Heart left ventricle (tissue), 16 donors: ENCODE measurements around the gene BNIP1. TPM values are rescaled to one million over a fixed set of nuclear protein-coding genes. Genes with fewer than 3 reads are reported as not detected.

Source experiments
- ATAC-seq, 4 donors: fragments of 200-7000 bp; cut with Tn5 transposase; one replicate each; pipeline ENCODE4 v1.9.1; 2020 to 2022; ENCODE audit warnings: moderate library complexity in 4 of 4, mild to moderate bottlenecking in 3 of 4, moderate number of reproducible peaks in 1 of 4
- DNase-seq, 5 donors: peaks; one replicate each; pipeline ENCODE4 v3.0.0-alpha.2; 2020
- H3K27ac ChIP-seq, 12 donors: fragments of 200-600 bp; sonication (generic) in 4 of 12; one replicate each; pipeline versions ENCODE4 v1.5.0 to v1.8.0; 2016 to 2022; ENCODE audit warnings: mild to moderate bottlenecking in 2 of 12
- H3K27me3 ChIP-seq, 9 donors: fragments of 200-600 bp; sonication (generic) in 2 of 9; one replicate each; pipeline versions ENCODE4 v1.5.1 to v1.8.0; 2016 to 2022; ENCODE audit warnings: mild to moderate bottlenecking in 3 of 9
- H3K36me3 ChIP-seq, 9 donors: fragments of 200-600 bp; sonication (generic) in 2 of 9; one replicate each; pipeline versions ENCODE4 v1.5.0 to v1.8.0; 2018 to 2022; ENCODE audit warnings: mild to moderate bottlenecking in 2 of 9
- H3K4me1 ChIP-seq, 12 donors: fragments of 200-600 bp; sonication (generic) in 4 of 12; one replicate each; pipeline versions ENCODE4 v1.5.0 to v1.8.0; 2016 to 2022; ENCODE audit warnings: mild to moderate bottlenecking in 3 of 12
- H3K4me3 ChIP-seq, 12 donors: fragments of 200-600 bp; sonication (generic) in 4 of 12; one replicate each; pipeline versions ENCODE4 v1.5.0 to v1.8.0; 2017 to 2022; ENCODE audit warnings: mild to moderate bottlenecking in 9 of 12, moderate library complexity in 4 of 12
- H3K9me3 ChIP-seq, 12 donors: fragments of 200-600 bp; sonication (generic) in 4 of 12; one replicate each; pipeline versions ENCODE4 v1.5.0 to v1.8.0; 2016 to 2022; ENCODE audit warnings: mild to moderate bottlenecking in 1 of 12
- POLR2A ChIP-seq, 2 donors: fragments of 450-650 bp; IDR thresholded peaks; one replicate each; pipeline ENCODE4 v1.6.1; 2017; ENCODE audit warnings: antibody characterized with exemption in 2 of 2, mild to moderate bottlenecking in 2 of 2, moderate library complexity in 2 of 2
- whole genome bisulfite sequencing, 4 donors: extraction: QIAGEN DNeasy Blood & Tissue Kit in 2 of 4; methylation state at CpG; one replicate each; pipeline versions ENCODE4 v1.1.5 to v1.1.7; 2013 to 2018; 5-methylcytosine and 5-hydroxymethylcytosine counted together
- intact Hi-C, 10 donors: fragments of 100-400 bp; cut with DNase I; formaldehyde crosslinking; loops; one replicate each; pipeline versions ENCODE4 v1.11.1 to v1.14.2; 2022
- polyA plus RNA-seq, 2 donors: library from polyadenylated mRNA; stranded (reverse); fragments of 200-250 nt; gene quantifications; one replicate each; pipeline ENCODE4 v1.2.3, GENCODE V29; 2013
- total RNA-seq, 9 donors: library from RNA; depleted of rRNA in 2 of 9; stranded (reverse); fragments of >200 nt in 2 of 9; fragmentation: NEBNext Ultra II Directional in 3 of 9; extraction: Animal tissue kit (Norgen Biotek cat#: 25700) in 3 of 9; gene quantifications; one replicate each; pipeline versions ENCODE4 v1.1.0 to v1.2.4, GENCODE V29; 2016 to 2023
- TF ChIP-seq, protein P1 (sequence below), 12 donors: fragments of 200-600 bp; sonication (generic) in 4 of 12; IDR thresholded peaks; one replicate each; pipeline versions ENCODE4 v1.5.0 to v1.8.0; 2018 to 2022; ENCODE audit warnings: antibody characterized with exemption in 12 of 12, mild to moderate bottlenecking in 5 of 12
- donor health status: ischemic (EF 13 %, LVEDD 7.1; RV severe dilation, severe dysfunction).
- donor health status: healthy with polysubstance abuse.
- donor health status: DM: no; HTN: yes; CAD: no.
- donor health status: DM: no; HTN: no; CAD: no.
- donor health status: ischemic (EF 25% LVEDD 6.9; RV normal size, moderate dysfunction).
- donor health status: ischemic (EF 25% LVEDD 5.7; RV mildly dilated, moderate dysfunction).
- donor health status: healthy.
- donor health status: DM: yes; HTN: yes; CAD: no.
- donor health status: ischemic (EF 35%, LVEDD 5.7; RV mildly dilated, moderate dysfunction).
- donor health status: nonischemic (EF 11% LVEDD 7.7; RV severe dilation, severe dysfunction).
- donor health status: DM: yes; HTN: yes; CAD: no.
- donor health status: PGD.
- donor health status: ischemic (EF 29% LVEDD 5.4; RV normal size, mild dysfunction).
- donor health status: nonischemic (EF 23%, LVEDD 6.1; RV moderate dilation, normal function).

The BNIP1 gene
- total and polyA plus RNA-seq, 11 donors = 8.0 to 18.3 (median 10.0) TPM

DNA sequence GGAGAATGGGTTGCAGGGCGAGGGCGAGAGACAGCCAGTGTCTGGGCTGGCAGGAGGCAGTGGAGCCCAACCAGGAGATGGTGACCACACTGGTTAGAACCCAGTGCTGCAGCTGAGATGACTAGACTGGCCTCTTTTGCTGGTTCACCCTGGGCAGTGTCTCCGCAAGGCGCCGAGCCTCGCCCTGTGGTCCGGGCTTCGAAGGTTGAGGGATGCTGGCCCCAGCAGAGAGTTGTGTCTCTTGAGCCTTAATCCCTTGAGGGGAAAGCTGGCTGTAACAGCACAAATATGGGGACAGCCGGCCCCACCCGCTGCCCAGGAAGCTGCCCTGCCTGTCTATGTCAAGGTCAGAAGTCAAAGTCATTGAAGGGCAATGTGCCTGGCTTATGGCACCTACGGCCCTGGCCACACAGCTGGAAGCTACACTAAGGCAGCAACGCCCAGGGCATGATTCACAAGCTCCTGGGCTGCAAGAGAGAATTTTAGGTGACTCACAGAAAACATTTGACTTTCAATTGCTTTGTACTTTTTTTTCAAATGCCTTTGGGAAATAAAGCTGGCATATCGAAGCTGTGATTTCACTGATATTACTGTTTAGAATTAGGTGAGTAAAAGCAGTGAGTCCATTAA is 57.4 kb downstream of the BNIP1 start:
- ATAC-seq (no peak), DNase-seq (no peak)
- Histone ChIP-seq H3K27ac (no peak overlapping the region), H3K9me3 (peaks cover 0 to 17% (median 6%) of the 10 kb centered on the region in 12 donors), H3K4me1 (peaks cover 0 to 10% (median 2%) of the 10 kb centered on the region in 12 donors), H3K36me3 (no peaks in the 10 kb centered on the region), H3K27me3 (peaks cover 0 to 35% (median 0%) of the 10 kb centered on the region in 9 donors), H3K4me3 (no peak overlapping the region)
- intact Hi-C loops = loop anchor here in 1 of 10 donors (10.0 kb wide), 1 partner anchor 497 kb away; no protein-coding TSS in a partner anchor
- TF ChIP-seq, protein P1, sequence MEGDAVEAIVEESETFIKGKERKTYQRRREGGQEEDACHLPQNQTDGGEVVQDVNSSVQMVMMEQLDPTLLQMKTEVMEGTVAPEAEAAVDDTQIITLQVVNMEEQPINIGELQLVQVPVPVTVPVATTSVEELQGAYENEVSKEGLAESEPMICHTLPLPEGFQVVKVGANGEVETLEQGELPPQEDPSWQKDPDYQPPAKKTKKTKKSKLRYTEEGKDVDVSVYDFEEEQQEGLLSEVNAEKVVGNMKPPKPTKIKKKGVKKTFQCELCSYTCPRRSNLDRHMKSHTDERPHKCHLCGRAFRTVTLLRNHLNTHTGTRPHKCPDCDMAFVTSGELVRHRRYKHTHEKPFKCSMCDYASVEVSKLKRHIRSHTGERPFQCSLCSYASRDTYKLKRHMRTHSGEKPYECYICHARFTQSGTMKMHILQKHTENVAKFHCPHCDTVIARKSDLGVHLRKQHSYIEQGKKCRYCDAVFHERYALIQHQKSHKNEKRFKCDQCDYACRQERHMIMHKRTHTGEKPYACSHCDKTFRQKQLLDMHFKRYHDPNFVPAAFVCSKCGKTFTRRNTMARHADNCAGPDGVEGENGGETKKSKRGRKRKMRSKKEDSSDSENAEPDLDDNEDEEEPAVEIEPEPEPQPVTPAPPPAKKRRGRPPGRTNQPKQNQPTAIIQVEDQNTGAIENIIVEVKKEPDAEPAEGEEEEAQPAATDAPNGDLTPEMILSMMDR (IDR thresholded peaks at IDR 0.05) = no peak
- no peak for TF ChIP-seq POLR2A (IDR thresholded peaks at IDR 0.05)
- 73 to 83% (median 81%) methylated on average over 13 of the region's 13 CpGs for WGBS, 4 donors

DNA sequence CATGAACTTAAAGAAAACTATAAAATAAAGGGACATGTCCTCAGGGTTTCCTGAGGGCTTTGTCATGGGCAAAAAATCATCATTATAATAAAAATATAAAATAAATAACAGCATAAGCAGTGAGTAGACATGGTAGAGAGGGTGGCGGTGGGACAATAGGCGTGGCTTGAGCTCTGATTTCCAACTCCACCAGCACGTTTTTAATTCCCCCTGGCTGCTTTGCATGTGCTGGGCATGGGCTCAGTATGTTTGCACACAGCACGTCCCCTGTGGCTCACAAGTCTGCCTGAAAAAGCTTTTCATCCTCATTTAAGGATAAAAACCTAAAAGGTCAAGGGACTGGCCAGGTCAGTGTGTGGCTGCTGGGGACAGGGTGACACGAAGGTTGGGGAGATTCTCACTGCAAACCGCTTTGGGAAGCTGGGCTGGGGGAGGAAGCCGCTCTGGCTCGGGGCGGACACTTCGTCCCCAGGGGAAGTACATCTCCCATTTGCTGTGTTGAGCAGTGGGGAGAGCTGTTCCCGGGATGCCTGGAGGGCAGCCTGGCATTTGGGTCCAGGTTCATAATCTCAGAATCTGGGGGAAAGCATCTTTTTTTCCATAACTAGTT is 58.0 kb downstream of the BNIP1 start:
- Histone ChIP-seq H3K4me3 (no peak overlapping the region), H3K27ac (no peak overlapping the region), H3K9me3 (peaks cover 0 to 17% (median 6%) of the 10 kb centered on the region in 12 donors), H3K36me3 (no peaks in the 10 kb centered on the region), H3K4me1 (peaks cover 0 to 8% (median under 1%) of the 10 kb centered on the region in 12 donors), H3K27me3 (peaks cover 0 to 35% (median 0%) of the 10 kb centered on the region in 9 donors)
- intact Hi-C loops = loop anchor here in 1 of 10 donors (10.0 kb wide), 1 partner anchor 498 kb away; no protein-coding TSS in a partner anchor
- ATAC-seq = no peak
- WGBS, 4 donors = 40 to 50% (median 42%) methylated on average over 9 to 11 of the region's 11 CpGs
- TF ChIP-seq, protein P1 (IDR thresholded peaks at IDR 0.05) = no peak
- no peak for DNase-seq

DNA sequence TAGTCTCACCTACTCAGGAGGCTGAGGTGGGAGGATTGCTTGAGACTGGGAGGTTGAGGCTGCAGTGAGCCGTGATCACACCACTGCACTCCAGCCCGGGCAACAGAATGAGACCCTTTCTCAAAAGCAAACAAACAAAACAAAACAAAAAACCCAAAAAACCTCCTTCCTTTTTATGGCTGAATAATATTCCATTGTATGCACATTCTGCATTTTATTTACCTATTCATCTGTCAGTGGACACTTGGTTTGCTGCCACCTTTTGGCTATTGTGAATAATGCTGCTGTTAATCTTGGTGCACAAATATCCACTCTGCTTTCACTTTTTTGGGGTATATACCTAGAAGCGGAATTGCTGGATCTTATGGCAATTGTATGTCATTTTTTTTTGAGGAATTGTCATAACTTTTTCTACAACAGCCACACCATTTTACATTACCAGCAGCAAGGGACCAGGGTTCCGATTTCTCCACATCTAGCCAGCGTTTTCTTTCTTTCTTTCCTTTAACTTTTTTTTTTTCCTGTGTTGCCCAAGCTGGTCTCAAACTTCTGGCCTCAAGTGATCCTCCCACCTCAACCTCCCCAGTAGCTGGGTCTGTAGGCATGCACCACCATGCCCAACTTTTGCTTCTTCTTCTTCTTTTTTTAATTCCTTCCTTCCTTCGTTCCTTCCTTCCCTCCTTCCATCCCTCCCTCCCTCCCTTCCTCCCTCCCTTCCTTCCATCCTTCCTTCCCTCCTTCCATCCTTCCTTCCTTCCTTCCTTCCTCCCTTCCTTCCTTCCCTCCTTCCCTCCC is 60.1 kb downstream of the BNIP1 start:
- intact Hi-C loops = loop anchor here in 1 of 10 donors (10.0 kb wide), 1 partner anchor 500 kb away; no protein-coding TSS in a partner anchor
- H3K27me3 ChIP-seq = peaks cover 0 to 35% (median 0%) of the 10 kb centered on the region in 9 donors
- H3K4me3 ChIP-seq = no peak overlapping the region
- peaks cover 0 to 13% (median 5%) of the 10 kb centered on the region in 12 donors for H3K9me3 ChIP-seq
- DNase-seq (no peak), ATAC-seq (no peak)
- no peak overlapping the region for H3K27ac ChIP-seq
- TF ChIP-seq, protein P1 (IDR thresholded peaks at IDR 0.05) = peak in 11 of 12 donors; percentile 28 to 56 (median 49)
- no peak for TF ChIP-seq POLR2A (IDR thresholded peaks at IDR 0.05)
- 91 to 92% (median 91%) methylated on average over 6 of the region's 6 CpGs for WGBS, 4 donors
- H3K4me1 ChIP-seq = no peaks in the 10 kb centered on the region
- H3K36me3 ChIP-seq = no peaks in the 10 kb centered on the region
